Muscle of back (tissue), 11 donors: Measurements from ENCODE around the gene ANAPC16. TPM values are rescaled to one million over a fixed set of nuclear protein-coding genes. Genes with fewer than 3 reads are reported as not detected.
A peak's percentile ranks its signal among the peaks of the same experiment; 100 is the strongest.
"Not testable (repeated sequence)": the region's sequence is repeated elsewhere in the genome, so short reads cannot be mapped to it uniquely, and the experiment has no call there.

Experiments used
- DNase-seq, 3 donors: peaks; one replicate each; pipeline versions ENCODE4 v3.0.0 to v3.0.0-alpha.2; 2013
- polyA plus RNA-seq, 10 donors: library from polyadenylated mRNA; unstranded; fragments of 120-200 nt; gene quantifications; one replicate each; pipeline ENCODE4 v1.2.1, GENCODE V29; 2013; ENCODE audit not compliant: insufficient read length in 10 of 10

Gene ANAPC16
- polyA plus RNA-seq, 10 donors, result 109 to 141 (median 130) TPM

DNA sequence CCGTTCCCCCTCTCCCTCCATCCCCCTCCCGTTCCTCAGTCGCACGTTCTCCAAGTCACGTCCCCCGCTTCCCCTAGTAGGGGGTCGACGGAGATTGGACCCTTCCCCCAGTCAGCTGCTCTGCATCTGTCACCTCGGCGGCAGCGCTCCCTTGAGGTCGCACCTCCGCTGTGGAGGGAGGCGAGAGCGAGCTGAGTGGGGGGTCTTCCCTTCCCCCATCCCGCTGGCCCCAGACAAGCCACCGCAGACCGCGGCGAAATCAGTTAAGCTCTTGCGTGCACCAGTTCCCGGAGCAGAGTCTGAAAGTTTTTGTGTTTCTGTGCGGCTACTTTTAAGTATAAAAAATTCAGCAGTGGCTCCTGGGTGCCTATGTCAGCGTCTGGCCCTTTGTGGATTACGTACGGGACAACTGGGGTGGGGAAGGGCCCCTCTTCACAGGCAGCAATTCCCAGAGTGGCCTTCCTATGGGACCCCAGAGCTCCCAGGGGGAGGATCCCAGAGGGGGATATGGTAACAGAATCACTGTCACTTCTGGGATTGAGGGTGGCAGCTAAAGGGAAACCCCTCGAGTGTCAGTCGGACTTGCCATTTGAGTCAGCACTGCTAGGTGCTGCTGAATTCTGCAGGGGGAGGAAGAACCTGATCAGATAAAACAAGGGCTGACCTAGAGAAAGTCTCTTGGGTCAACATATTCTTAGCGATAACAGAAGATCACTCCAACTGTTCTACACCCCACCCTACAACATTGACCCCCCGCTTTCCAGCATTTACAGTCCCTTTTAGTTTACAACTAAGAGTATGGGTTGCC, 45.4 kb downstream of the ANAPC16 start:
- no peak for DNase-seq

DNA sequence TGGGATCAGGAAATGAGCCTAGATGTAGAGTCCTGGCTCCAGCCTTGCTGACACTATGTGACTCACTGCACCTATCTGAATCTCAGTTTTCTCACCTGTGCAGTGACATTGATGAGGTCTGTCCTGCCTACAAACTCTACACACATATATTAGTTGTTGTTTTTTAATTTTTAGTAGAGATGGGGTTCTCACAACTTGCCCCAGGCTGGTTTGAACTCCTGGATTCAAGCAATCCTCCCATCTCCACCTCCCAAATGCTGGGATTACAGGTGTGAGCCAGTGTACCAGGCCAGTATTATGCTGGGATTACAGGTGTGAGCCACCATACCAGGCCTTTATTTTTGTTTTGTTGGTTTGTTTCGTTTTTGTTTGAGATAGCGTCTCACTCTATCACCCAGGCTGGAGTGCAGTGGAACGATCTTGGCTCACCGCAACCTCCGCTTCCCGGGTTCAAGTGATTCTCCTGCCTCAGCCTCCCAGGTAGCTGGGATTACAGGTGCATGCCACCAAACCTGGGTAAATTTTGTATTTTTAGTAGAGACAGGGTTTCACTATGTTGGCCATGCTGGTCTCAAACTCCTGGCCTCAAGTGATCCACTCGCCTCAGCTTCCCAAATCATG, 46.1 kb downstream of the ANAPC16 start:
- no peak for DNase-seq

DNA sequence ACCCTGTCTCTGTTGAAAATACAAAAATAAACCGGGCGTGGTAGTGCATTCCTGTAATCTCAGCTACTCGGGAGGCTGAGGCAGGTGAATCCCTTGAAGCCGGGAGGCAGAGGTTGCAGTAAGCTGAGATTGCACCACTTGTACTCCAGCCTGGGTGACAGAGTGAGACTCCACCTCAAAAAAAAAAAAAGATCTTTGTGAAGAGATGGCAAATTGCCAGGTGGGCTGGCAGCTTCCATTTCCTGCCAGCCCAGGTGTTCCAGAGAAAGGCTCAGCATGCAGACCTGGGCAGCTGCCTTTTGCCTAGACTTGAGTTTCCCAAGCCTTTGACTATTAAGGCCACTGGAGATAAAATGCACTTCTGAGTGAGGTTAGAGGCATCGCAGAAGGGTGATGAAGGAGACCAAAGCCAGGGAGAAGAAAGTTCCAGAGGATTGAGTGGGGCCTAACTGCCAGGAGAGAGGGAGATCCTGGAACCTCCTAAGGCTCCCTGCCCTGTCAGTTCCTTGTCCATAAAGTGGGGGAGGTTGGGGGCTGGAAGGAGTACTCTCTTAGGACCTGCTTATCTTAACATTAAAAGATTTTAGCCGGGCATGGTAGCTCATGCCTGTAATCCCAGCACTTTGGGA, 47.9 kb downstream of the ANAPC16 start:
- no peak for DNase-seq

DNA sequence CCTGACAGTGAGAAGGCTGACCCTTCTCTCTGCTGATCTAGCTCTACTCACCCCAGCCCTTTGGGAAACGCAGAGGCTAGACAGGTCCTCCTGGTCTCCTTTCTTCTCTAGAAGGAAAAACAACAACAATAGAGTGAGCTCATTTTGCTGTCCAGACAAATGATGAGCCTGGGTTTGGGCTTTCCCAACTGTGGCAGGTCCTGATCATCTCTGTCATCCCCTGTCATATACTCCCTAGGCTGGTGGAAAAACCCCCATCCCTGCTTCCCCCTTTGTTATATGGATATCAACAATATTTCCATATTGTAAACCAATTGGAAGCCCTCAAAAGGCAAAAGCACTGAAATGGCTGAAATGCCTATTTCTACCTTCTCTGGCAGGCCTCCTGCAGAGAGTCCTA, 48.7 kb downstream of the ANAPC16 start:
- no peak for DNase-seq

DNA sequence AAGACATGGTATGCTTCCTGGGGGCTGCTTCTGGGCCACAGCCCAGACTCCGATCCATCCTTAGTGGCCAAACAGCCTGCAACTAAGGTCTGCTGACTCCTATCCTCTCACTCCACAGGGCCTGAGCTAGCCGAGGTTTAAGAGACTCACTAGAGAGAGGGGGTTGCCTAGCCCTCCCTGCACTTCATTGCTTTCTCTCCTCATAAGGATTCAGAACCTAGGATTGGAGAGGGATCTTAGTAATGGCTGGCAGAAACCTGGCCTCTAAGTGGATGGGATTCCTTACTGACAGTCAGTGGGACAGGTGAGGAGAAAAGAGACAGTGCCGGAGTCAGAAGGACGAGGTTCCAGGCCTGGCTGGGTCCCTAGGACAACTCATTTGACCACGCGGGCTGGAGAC, 49.7 kb downstream of the ANAPC16 start:
- peak in 1 of 3 donors; percentile 35 for DNase-seq

- DNase-seq, result no peak
Observed at GRCh38 chr10:72265990-72266865, 50.4 kb downstream of the ANAPC16 start.

- no peak for DNase-seq
Observed at GRCh38 chr10:72267381-72267780, 51.6 kb downstream of the ANAPC16 start.

- DNase-seq, result no peak
Observed at GRCh38 chr10:72267819-72268399, 52.1 kb downstream of the ANAPC16 start.

GRCh38 chr10:72268475-72269200, 52.8 kb downstream of the ANAPC16 start:
- DNase-seq, result not testable (repeated sequence)

GRCh38 chr10:72270607-72271281, 54.9 kb downstream of the ANAPC16 start:
- no peak for DNase-seq

DNA sequence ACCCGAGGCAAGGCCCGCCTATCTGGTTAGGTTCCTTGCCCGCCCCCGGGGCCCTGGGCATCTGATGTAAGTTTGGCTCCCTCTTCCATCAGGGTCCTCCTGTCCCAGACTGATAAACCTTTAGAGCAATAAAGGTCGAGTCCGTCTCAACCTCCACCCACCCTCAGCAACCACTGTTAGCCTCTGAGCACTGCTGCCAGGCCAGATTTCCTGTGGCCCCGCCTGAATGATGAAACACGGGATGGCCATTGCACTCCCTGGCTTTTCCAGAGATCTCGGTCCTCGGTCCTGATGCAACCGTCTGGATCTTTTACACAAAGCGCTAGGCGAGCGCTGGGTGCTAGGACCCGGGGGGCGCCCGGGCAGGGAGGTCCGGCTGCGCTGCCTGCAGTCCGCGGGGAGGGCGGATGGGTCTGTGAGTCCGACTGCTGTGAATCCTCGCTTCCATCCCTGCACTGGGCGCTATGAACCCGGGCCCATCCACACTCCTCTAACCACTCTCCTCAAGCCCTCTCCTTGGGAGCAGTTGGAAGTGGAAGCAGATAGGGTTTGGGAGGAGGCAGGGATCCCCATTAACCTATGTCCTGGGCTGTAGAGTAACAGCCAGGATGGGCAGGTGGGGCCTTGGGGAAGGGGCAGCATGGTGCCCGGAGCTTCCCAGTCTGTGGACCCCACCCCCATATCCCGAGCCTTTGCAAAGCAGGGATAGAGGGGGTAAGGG, 57.0 kb downstream of the ANAPC16 start:
- DNase-seq, result peak; percentile 93 to 97 (median 96)

DNA sequence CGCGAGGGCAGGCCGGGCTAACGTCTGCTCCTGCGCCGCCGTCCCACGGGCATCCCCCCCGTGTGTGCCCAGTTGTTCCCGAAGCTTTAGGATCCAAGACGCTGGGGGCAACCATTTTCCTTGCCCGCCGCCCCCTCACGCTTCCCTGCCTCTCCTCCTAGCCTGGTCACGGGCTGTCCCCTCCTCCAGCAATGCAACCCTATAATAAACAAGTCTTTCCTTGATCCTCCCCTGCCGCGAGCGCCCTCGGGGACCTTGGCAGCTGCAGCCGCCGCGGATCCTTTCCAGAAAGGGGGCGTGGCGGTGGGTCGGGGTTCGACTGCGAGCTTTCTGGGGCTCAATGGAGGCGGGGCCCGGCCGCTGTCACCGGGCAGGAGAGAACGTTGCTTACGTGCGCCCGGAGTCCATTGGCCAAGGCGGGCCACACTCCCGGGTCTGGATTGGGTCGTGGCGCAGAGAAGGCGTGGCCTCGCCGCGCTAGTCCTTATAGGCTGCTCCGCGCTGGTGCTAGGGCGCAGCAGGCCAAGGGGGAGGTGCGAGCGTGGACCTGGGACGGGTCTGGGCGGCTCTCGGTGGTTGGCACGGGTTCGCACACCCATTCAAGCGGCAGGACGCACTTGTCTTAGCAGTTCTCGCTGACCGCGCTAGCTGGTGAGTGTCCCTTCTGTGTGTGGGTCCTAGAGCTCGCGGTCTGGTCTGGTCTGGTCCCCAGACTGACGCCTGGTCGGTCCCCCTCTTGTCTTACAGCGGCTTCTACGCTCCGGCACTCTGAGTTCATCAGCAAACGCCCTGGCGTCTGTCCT, 57.8 kb downstream of the ANAPC16 start, which contains the start of gene DDIT4:
DDIT4 (plus strand) TSS at position 515 of the 803 bp plus-strand sequence. CDS start 293 bp downstream, outside the sequence.
- DNase-seq, result peak; percentile 99 to 100 (median 100)

DNA sequence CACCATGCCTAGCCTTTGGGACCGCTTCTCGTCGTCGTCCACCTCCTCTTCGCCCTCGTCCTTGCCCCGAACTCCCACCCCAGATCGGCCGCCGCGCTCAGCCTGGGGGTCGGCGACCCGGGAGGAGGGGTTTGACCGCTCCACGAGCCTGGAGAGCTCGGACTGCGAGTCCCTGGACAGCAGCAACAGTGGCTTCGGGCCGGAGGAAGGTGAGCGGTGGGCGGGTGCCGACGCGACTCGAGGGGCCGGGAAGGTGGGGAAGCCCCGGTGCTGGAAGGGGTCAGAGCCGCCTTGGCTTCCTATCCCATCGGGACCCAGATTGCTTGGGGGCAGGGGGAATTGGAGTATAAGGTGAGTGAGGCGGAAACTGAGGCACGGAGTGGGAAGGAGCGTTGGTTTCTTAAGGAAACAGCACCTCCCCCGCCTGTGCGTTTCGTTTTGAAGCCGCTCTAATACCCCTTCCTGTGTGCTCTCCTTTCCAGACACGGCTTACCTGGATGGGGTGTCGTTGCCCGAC, 58.5 kb downstream of the ANAPC16 start:
- DNase-seq, result peak in 1 of 3 donors; percentile 46

- peak; percentile 72 to 87 (median 74) for DNase-seq
Observed at GRCh38 chr10:72274730-72275350, 59.0 kb downstream of the ANAPC16 start.

GRCh38 chr10:72275351-72276012, 59.7 kb downstream of the ANAPC16 start:
- peak in 2 of 3 donors; percentile 49 to 60 for DNase-seq

DNA sequence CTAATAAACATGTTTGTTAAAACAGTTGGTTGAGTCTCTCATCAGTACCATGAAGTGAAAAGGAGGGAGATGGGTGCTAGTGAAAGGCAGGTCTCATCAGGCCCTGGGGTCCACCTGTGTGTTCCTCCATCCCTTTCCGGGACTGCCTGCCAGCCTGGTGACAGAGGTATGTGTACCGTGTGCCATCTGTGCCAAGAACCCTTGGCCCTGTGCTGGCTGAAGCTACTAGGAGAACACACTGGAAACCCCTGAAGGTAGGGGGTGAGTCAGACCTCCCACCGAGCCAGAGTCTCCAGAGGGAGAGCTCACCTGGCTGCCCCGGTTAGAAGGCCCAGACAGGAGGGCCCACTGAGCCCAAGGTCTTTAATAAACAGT, 60.2 kb downstream of the ANAPC16 start:
- no peak for DNase-seq
